K562 (cell line): ENCODE results near the gene KRTAP16-1. TPM values are rescaled to one million over a fixed set of nuclear protein-coding genes. Genes with fewer than 3 reads are reported as not detected.

ENCODE experiments used
- THRB ChIP-seq: fragments of 450-650 bp; formaldehyde crosslinking; conservative IDR thresholded peaks from 2 replicates; pipeline ENCODE4 v1.4.0; 2022; ENCODE audit warnings: mild to moderate bottlenecking, missing genetic modification characterization
- ZBTB2 ChIP-seq: fragments of 450-650 bp; IDR thresholded peaks from 2 replicates; pipeline ENCODE4 v1.6.1; 2016; ENCODE audit warnings: antibody characterized with exemption
- polyA plus RNA-seq, 8 experiments: library from polyadenylated mRNA; depleted of rRNA in 4 of 8; stranded (reverse) in 5 of 8; unstranded in 3 of 8; fragments of >200 nt; fragmentation: Nextera tagmentation in 2 of 8; fragmentation: Illumina TruSeq in 1 of 8; extraction: Ambion mirVana in 2 of 8; extraction: Trizol in 1 of 8; gene quantifications; 2 replicates each; pipeline versions ENCODE4 v1.2.1 to v1.2.3, GENCODE V29; 2011 to 2014; ENCODE audit warnings: inconsistent platforms in 1 of 8, missing spikeins in 1 of 8
- total RNA-seq, 7 experiments: library from RNA; depleted of rRNA in 6 of 7; stranded (reverse); fragments of >200 nt in 6 of 7; fragmentation: Illumina TruSeq in 2 of 7; extraction: Trizol in 2 of 7; gene quantifications; 2 replicates each; pipeline versions ENCODE4 v1.2.1 to v1.2.3, GENCODE V29; 2011 to 2021; ENCODE audit warnings: low replicate concordance in 1 of 7
- TF ChIP-seq, protein P1 (sequence below), 2 experiments: fragments of 450-650 bp; formaldehyde crosslinking in 1 of 2; IDR thresholded peaks; 2 replicates each; pipeline versions ENCODE4 v1.4.0 to v1.6.1; 2014 to 2020; ENCODE audit warnings: mild to moderate bottlenecking in 2 of 2, borderline replicate concordance in 1 of 2, low read depth in 1 of 2

KRTAP16-1 gene
- total and polyA plus RNA-seq, 9 of the 15 experiments (the other 6 are each of a cell fraction or from before 2014, with no cell fraction given): not detected

- TF ChIP-seq ZBTB2: no peak
- TF ChIP-seq, protein P1, sequence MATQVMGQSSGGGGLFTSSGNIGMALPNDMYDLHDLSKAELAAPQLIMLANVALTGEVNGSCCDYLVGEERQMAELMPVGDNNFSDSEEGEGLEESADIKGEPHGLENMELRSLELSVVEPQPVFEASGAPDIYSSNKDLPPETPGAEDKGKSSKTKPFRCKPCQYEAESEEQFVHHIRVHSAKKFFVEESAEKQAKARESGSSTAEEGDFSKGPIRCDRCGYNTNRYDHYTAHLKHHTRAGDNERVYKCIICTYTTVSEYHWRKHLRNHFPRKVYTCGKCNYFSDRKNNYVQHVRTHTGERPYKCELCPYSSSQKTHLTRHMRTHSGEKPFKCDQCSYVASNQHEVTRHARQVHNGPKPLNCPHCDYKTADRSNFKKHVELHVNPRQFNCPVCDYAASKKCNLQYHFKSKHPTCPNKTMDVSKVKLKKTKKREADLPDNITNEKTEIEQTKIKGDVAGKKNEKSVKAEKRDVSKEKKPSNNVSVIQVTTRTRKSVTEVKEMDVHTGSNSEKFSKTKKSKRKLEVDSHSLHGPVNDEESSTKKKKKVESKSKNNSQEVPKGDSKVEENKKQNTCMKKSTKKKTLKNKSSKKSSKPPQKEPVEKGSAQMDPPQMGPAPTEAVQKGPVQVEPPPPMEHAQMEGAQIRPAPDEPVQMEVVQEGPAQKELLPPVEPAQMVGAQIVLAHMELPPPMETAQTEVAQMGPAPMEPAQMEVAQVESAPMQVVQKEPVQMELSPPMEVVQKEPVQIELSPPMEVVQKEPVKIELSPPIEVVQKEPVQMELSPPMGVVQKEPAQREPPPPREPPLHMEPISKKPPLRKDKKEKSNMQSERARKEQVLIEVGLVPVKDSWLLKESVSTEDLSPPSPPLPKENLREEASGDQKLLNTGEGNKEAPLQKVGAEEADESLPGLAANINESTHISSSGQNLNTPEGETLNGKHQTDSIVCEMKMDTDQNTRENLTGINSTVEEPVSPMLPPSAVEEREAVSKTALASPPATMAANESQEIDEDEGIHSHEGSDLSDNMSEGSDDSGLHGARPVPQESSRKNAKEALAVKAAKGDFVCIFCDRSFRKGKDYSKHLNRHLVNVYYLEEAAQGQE (IDR thresholded peaks at IDR 0.05; ENCODE audit: borderline replicate concordance): peak; percentile 15; the same call in 1 of the 2 replicates
- TF ChIP-seq, protein P1 (CRISPR knock-in tag; IDR thresholded peaks at IDR 0.05; ENCODE audit: low read depth): no peak
- no peak for TF ChIP-seq THRB (CRISPR knock-in tag)
These were observed 15.3 kb upstream of the KRTAP16-1 start (continued) for GRCh38 chr17:41324180-41325075.
